SK-N-MC (cell line): ENCODE data around the gene GPER1.

Experiments used
- EZH2 ChIP-seq: fragments of 200-600 bp; sonication (generic); IDR thresholded peaks from one replicate; pipeline ENCODE4 v1.6.1; 2017; ENCODE audit warnings: antibody characterized with exemption
- POLR2AphosphoS5 ChIP-seq: IDR thresholded peaks from 2 replicates; pipeline ENCODE4 v1.6.1; 2012; ENCODE audit warnings: mild to moderate bottlenecking, low read depth, low read length, borderline replicate concordance

DNA sequence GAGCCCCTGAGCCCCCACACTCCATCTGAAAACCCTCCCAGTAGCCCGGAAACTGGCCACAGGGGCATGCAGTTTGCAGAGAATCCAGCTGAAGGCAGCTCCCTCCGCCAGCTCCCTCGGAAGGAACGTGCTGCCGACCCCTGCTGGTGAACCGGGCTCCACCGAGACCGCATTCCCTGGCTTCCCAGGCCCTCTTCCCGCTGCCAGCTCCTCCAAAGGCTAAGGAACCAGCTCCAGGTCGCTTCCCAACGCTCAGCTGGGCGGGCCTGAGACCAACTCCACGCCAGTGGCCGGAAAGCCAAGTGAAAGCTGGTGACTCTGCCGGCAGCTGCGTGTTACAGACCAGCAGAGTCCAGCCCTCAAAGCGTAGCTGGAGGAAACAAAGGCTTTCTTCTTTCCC is 35.8 kb downstream of the GPER1 start:
- no peak for TF ChIP-seq POLR2AphosphoS5
- TF ChIP-seq EZH2 = no peak
